ENCODE results near the gene CHRNA5.

The CHRNA5 gene

GRCh38 chr15:78615151-78615589, 49.9 kb downstream of the CHRNA5 start:
- no peak for TF ChIP-seq ZNF274 (IDR thresholded peaks at IDR 0.05; ENCODE audit: low read depth, low read length)
- TF ChIP-seq SUZ12 (IDR thresholded peaks at IDR 0.05; ENCODE audit: extremely low read depth, insufficient read depth, insufficient read length): no peak
- TF ChIP-seq YY1 (IDR thresholded peaks at IDR 0.05; ENCODE audit: insufficient read depth, insufficient read length): no peak

GRCh38 chr15:78616506-78616905, 51.2 kb downstream of the CHRNA5 start:
- DNase-seq (ENCODE audit: low read depth, low spot score): no peak
- no peak overlapping the region for H3K9ac ChIP-seq (ENCODE audit: insufficient read length, low read depth)
- H3K4me3 ChIP-seq (ENCODE audit: insufficient read length, low read depth): no peak overlapping the region
- peaks cover 9% of the 10 kb centered on the region; the same call in 1 of the 2 replicates for H3K9me3 ChIP-seq (ENCODE audit: insufficient read depth, low read length)
- peaks cover 5% of the 10 kb centered on the region for H3K4me1 ChIP-seq (ENCODE audit: insufficient read depth, insufficient read length)
- TF ChIP-seq SUZ12 (IDR thresholded peaks at IDR 0.05; ENCODE audit: extremely low read depth, insufficient read depth, insufficient read length) (no peak), ZNF274 (IDR thresholded peaks at IDR 0.05; ENCODE audit: low read depth, low read length) (no peak), YY1 (IDR thresholded peaks at IDR 0.05; ENCODE audit: insufficient read depth, insufficient read length) (no peak)
- no peaks in the 10 kb centered on the region for H3K36me3 ChIP-seq (ENCODE audit: insufficient read depth, insufficient read length, low read length)
- peaks cover 19% of the 10 kb centered on the region for H3K27me3 ChIP-seq (ENCODE audit: insufficient read depth, insufficient read length)

More at GRCh38 chr15:78615151-78615589, 49.9 kb downstream of the CHRNA5 start:
- no peak overlapping the region for H3K4me3 ChIP-seq (ENCODE audit: insufficient read length, low read depth)
- no peak overlapping the region for H3K9ac ChIP-seq (ENCODE audit: insufficient read length, low read depth)
- no peaks in the 10 kb centered on the region for H3K36me3 ChIP-seq (ENCODE audit: insufficient read depth, insufficient read length, low read length)
- H3K4me1 ChIP-seq (ENCODE audit: insufficient read depth, insufficient read length): peaks cover 5% of the 10 kb centered on the region
- H3K9me3 ChIP-seq (ENCODE audit: insufficient read depth, low read length): peaks cover 9% of the 10 kb centered on the region; the same call in 1 of the 2 replicates
- no peak for DNase-seq (ENCODE audit: low read depth, low spot score)
- peaks cover 7% of the 10 kb centered on the region for H3K27me3 ChIP-seq (ENCODE audit: insufficient read depth, insufficient read length)

GRCh38 chr15:78617076-78617475, 51.8 kb downstream of the CHRNA5 start:
- H3K4me1 ChIP-seq (ENCODE audit: insufficient read depth, insufficient read length): peaks cover 5% of the 10 kb centered on the region
- no peaks in the 10 kb centered on the region for H3K36me3 ChIP-seq (ENCODE audit: insufficient read depth, insufficient read length, low read length)
- H3K27me3 ChIP-seq (ENCODE audit: insufficient read depth, insufficient read length): peaks cover 25% of the 10 kb centered on the region
- TF ChIP-seq ZNF274 (IDR thresholded peaks at IDR 0.05; ENCODE audit: low read depth, low read length): no peak
- no peak for TF ChIP-seq YY1 (IDR thresholded peaks at IDR 0.05; ENCODE audit: insufficient read depth, insufficient read length)
- no peak for TF ChIP-seq SUZ12 (IDR thresholded peaks at IDR 0.05; ENCODE audit: extremely low read depth, insufficient read depth, insufficient read length)
- H3K4me3 ChIP-seq (ENCODE audit: insufficient read length, low read depth): no peak overlapping the region
- no peak for DNase-seq (ENCODE audit: low read depth, low spot score)
- peaks cover 9% of the 10 kb centered on the region; the same call in 1 of the 2 replicates for H3K9me3 ChIP-seq (ENCODE audit: insufficient read depth, low read length)
- no peak overlapping the region for H3K9ac ChIP-seq (ENCODE audit: insufficient read length, low read depth)

GRCh38 chr15:78617516-78617915, 52.2 kb downstream of the CHRNA5 start:
- TF ChIP-seq YY1 (IDR thresholded peaks at IDR 0.05; ENCODE audit: insufficient read depth, insufficient read length): no peak
- H3K4me3 ChIP-seq (ENCODE audit: insufficient read length, low read depth): no peak overlapping the region

GRCh38 chr15:78618064-78618463, 52.7 kb downstream of the CHRNA5 start:
- DNase-seq (ENCODE audit: low read depth, low spot score): no peak
- Histone ChIP-seq H3K27me3 (ENCODE audit: insufficient read depth, insufficient read length) (peaks cover 32% of the 10 kb centered on the region), H3K9ac (ENCODE audit: insufficient read length, low read depth) (no peak overlapping the region), H3K36me3 (ENCODE audit: insufficient read depth, insufficient read length, low read length) (no peaks in the 10 kb centered on the region), H3K4me3 (ENCODE audit: insufficient read length, low read depth) (no peak overlapping the region), H3K4me1 (ENCODE audit: insufficient read depth, insufficient read length) (peaks cover 5% of the 10 kb centered on the region), H3K9me3 (ENCODE audit: insufficient read depth, low read length) (peaks cover 9% of the 10 kb centered on the region; the same call in 1 of the 2 replicates)
- TF ChIP-seq SUZ12 (IDR thresholded peaks at IDR 0.05; ENCODE audit: extremely low read depth, insufficient read depth, insufficient read length): no peak
- no peak for TF ChIP-seq ZNF274 (IDR thresholded peaks at IDR 0.05; ENCODE audit: low read depth, low read length)
- TF ChIP-seq YY1 (IDR thresholded peaks at IDR 0.05; ENCODE audit: insufficient read depth, insufficient read length): no peak

More at GRCh38 chr15:78617516-78617915, 52.2 kb downstream of the CHRNA5 start:
- H3K27me3 ChIP-seq (ENCODE audit: insufficient read depth, insufficient read length): peaks cover 29% of the 10 kb centered on the region
- H3K9ac ChIP-seq (ENCODE audit: insufficient read length, low read depth): no peak overlapping the region
- peaks cover 5% of the 10 kb centered on the region for H3K4me1 ChIP-seq (ENCODE audit: insufficient read depth, insufficient read length)
- H3K9me3 ChIP-seq (ENCODE audit: insufficient read depth, low read length): peaks cover 9% of the 10 kb centered on the region; the same call in 1 of the 2 replicates
- H3K36me3 ChIP-seq (ENCODE audit: insufficient read depth, insufficient read length, low read length): no peaks in the 10 kb centered on the region
- no peak for DNase-seq (ENCODE audit: low read depth, low spot score)

- Histone ChIP-seq H3K4me1 (ENCODE audit: insufficient read depth, insufficient read length) (peaks cover 5% of the 10 kb centered on the region), H3K4me3 (ENCODE audit: insufficient read length, low read depth) (no peak overlapping the region), H3K9ac (ENCODE audit: insufficient read length, low read depth) (no peak overlapping the region), H3K36me3 (ENCODE audit: insufficient read depth, insufficient read length, low read length) (no peaks in the 10 kb centered on the region), H3K27me3 (ENCODE audit: insufficient read depth, insufficient read length) (peaks cover 35% of the 10 kb centered on the region), H3K9me3 (ENCODE audit: insufficient read depth, low read length) (peaks cover 9% of the 10 kb centered on the region; the same call in 1 of the 2 replicates)
- TF ChIP-seq ZNF274 (IDR thresholded peaks at IDR 0.05; ENCODE audit: low read depth, low read length) (no peak), YY1 (IDR thresholded peaks at IDR 0.05; ENCODE audit: insufficient read depth, insufficient read length) (no peak), SUZ12 (IDR thresholded peaks at IDR 0.05; ENCODE audit: extremely low read depth, insufficient read depth, insufficient read length) (no peak)
- peak; percentile 85 for DNase-seq (ENCODE audit: low read depth, low spot score)
Observed at GRCh38 chr15:78618490-78618934, 53.2 kb downstream of the CHRNA5 start.

GRCh38 chr15:78619022-78619950, 54.0 kb downstream of the CHRNA5 start:
- no peak for DNase-seq (ENCODE audit: low read depth, low spot score)
- Histone ChIP-seq H3K36me3 (ENCODE audit: insufficient read depth, insufficient read length, low read length) (no peaks in the 10 kb centered on the region), H3K9ac (ENCODE audit: insufficient read length, low read depth) (peak overlapping the region; percentile 82), H3K9me3 (ENCODE audit: insufficient read depth, low read length) (peaks cover 9% of the 10 kb centered on the region; the same call in 1 of the 2 replicates), H3K4me1 (ENCODE audit: insufficient read depth, insufficient read length) (peaks cover 5% of the 10 kb centered on the region), H3K27me3 (ENCODE audit: insufficient read depth, insufficient read length) (peaks cover 35% of the 10 kb centered on the region), H3K4me3 (ENCODE audit: insufficient read length, low read depth) (peak overlapping the region; percentile 70)
- no peak for TF ChIP-seq SUZ12 (IDR thresholded peaks at IDR 0.05; ENCODE audit: extremely low read depth, insufficient read depth, insufficient read length)
- TF ChIP-seq YY1 (IDR thresholded peaks at IDR 0.05; ENCODE audit: insufficient read depth, insufficient read length): no peak
- no peak for TF ChIP-seq ZNF274 (IDR thresholded peaks at IDR 0.05; ENCODE audit: low read depth, low read length)
